ENCODE results near the gene DHX34. TPM values are rescaled to one million over a fixed set of nuclear protein-coding genes. Genes with fewer than 3 reads are reported as not detected.

Gene DHX34
- total RNA-seq, 1 donor from 2014 or later: 20.0 TPM

DNA sequence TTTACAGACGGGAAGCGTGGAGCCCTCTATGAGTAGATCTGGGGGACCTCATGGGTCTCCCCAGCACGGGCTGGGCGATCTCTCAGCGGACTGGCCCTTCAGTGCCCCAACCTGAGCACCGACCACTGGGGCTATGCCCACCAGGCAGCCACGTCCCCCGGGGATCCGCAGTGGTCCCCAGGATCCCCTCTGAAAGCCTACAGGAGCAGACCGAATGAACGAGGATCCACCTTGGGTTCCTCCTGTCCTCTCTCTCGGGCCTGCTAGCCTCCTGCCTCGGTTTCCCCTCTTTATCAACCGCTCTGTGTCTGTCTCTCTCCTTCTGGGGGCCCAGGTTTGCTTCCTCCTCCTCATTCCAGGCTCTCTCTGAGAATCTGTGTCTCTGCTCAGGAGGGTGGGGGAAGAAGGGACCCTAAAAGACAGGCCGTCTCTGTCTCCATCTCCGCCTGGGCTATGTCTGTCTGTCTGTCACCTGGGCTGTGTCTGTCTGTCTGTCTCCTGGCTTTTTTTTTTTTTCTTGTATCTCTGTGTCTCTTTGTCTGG is 72.2 kb downstream of the DHX34 start:
- POLR2A ChIA-PET: no interaction called here
- intact Hi-C loops (cut with micrococcal nuclease): no loop called here
- Mint-ChIP-seq H3K4me3 (no peak overlapping the region), H3K9me3 (no peaks in the 10 kb centered on the region), H3K4me1 (peaks cover 14% of the 10 kb centered on the region), H3K27me3 (peaks cover 71% of the 10 kb centered on the region), H3K36me3 (ENCODE audit: low read depth) (no peaks in the 10 kb centered on the region), H3K27ac (no peak overlapping the region)
- CTCF ChIA-PET: interaction anchor here (0.6 kb wide), 1 partner anchor 135 kb away, joined by 3 read pairs; no protein-coding TSS in a partner anchor
- TF ChIP-seq, protein P1, sequence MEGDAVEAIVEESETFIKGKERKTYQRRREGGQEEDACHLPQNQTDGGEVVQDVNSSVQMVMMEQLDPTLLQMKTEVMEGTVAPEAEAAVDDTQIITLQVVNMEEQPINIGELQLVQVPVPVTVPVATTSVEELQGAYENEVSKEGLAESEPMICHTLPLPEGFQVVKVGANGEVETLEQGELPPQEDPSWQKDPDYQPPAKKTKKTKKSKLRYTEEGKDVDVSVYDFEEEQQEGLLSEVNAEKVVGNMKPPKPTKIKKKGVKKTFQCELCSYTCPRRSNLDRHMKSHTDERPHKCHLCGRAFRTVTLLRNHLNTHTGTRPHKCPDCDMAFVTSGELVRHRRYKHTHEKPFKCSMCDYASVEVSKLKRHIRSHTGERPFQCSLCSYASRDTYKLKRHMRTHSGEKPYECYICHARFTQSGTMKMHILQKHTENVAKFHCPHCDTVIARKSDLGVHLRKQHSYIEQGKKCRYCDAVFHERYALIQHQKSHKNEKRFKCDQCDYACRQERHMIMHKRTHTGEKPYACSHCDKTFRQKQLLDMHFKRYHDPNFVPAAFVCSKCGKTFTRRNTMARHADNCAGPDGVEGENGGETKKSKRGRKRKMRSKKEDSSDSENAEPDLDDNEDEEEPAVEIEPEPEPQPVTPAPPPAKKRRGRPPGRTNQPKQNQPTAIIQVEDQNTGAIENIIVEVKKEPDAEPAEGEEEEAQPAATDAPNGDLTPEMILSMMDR (IDR thresholded peaks at IDR 0.05): no peak
- ATAC-seq (ENCODE audit: low read depth) (no peak), DNase-seq (no peak)

GRCh38 chr19:47421844-47422395 is 72.8 kb downstream of the DHX34 start:
- no peak for ATAC-seq (ENCODE audit: low read depth)
- ChIA-PET CTCF (no interaction called here), POLR2A (interaction anchor here (0.7 kb wide), 1 partner anchor 838 kb away, joined by 3 read pairs; no protein-coding TSS in a partner anchor)
- Mint-ChIP-seq H3K27me3 (peaks cover 69% of the 10 kb centered on the region), H3K4me1 (peaks cover 14% of the 10 kb centered on the region), H3K9me3 (no peaks in the 10 kb centered on the region), H3K4me3 (no peak overlapping the region), H3K36me3 (ENCODE audit: low read depth) (no peaks in the 10 kb centered on the region), H3K27ac (no peak overlapping the region)
- no peak for DNase-seq
- intact Hi-C loops (cut with micrococcal nuclease): no loop called here
- TF ChIP-seq, protein P1 (IDR thresholded peaks at IDR 0.05): no peak

GRCh38 chr19:47422417-47423163 is 73.5 kb downstream of the DHX34 start:
- no peaks in the 10 kb centered on the region for H3K36me3 Mint-ChIP-seq (ENCODE audit: low read depth)
- H3K4me3 Mint-ChIP-seq: no peak overlapping the region
- no peak overlapping the region for H3K27ac Mint-ChIP-seq
- H3K4me1 Mint-ChIP-seq: peaks cover 11% of the 10 kb centered on the region
- intact Hi-C loops (cut with micrococcal nuclease): no loop called here
- TF ChIP-seq, protein P1 (IDR thresholded peaks at IDR 0.05): no peak
- H3K27me3 Mint-ChIP-seq: peaks cover 64% of the 10 kb centered on the region
- H3K9me3 Mint-ChIP-seq: no peaks in the 10 kb centered on the region
- no peak for DNase-seq
- CTCF ChIA-PET: no interaction called here
- no peak for ATAC-seq (ENCODE audit: low read depth)
- POLR2A ChIA-PET: interaction anchor here (0.7 kb wide), 1 partner anchor 837 kb away, joined by 3 read pairs; no protein-coding TSS in a partner anchor

GRCh38 chr19:47423203-47423882 is 74.2 kb downstream of the DHX34 start:
- TF ChIP-seq, protein P1 (IDR thresholded peaks at IDR 0.05): no peak
- intact Hi-C loops (cut with micrococcal nuclease): no loop called here
- CTCF ChIA-PET: no interaction called here
- Mint-ChIP-seq H3K27ac (no peak overlapping the region), H3K36me3 (ENCODE audit: low read depth) (no peaks in the 10 kb centered on the region), H3K27me3 (peaks cover 56% of the 10 kb centered on the region), H3K4me3 (no peak overlapping the region), H3K9me3 (no peaks in the 10 kb centered on the region), H3K4me1 (peaks cover 4% of the 10 kb centered on the region)
- ATAC-seq (ENCODE audit: low read depth) (no peak), DNase-seq (no peak)
- POLR2A ChIA-PET: no interaction called here
